PFSK-1 (cell line): ENCODE data around the gene FIGLA.

Source experiments
- FOXP2 ChIP-seq: optimal IDR thresholded peaks from 2 replicates; pipeline ENCODE3; 2011; ENCODE audit warnings: borderline replicate concordance, control low read depth, inconsistent platforms; ENCODE audit not compliant: insufficient read depth; ENCODE audit errors: extremely low read length, extremely low read depth
- POLR2AphosphoS5 ChIP-seq: IDR thresholded peaks from 2 replicates; pipeline ENCODE4 v1.6.1; 2012; ENCODE audit warnings: low read depth, mild to moderate bottlenecking, control low read depth, low read length, moderate library complexity
- SIN3A ChIP-seq: IDR thresholded peaks from 2 replicates; pipeline ENCODE4 v1.6.1; 2012; ENCODE audit warnings: mild to moderate bottlenecking, low read length, moderate library complexity, borderline replicate concordance; ENCODE audit not compliant: insufficient read depth
- TAF1 ChIP-seq: IDR thresholded peaks from 2 replicates; pipeline ENCODE4 v1.6.1; 2012; ENCODE audit warnings: low read length, control low read depth, borderline replicate concordance; ENCODE audit not compliant: insufficient read depth
- TF ChIP-seq, protein P1 (sequence below), 2 experiments: IDR thresholded peaks; 2 replicates each; pipeline versions ENCODE4 v1.6.1 to v1.8.0; 2011 to 2012; ENCODE audit warnings: low read depth in 2 of 2, low read length in 2 of 2, control low read depth in 1 of 2, inconsistent platforms in 1 of 2, mild to moderate bottlenecking in 1 of 2, moderate library complexity in 1 of 2; ENCODE audit not compliant: insufficient read depth in 1 of 2

The FIGLA gene

DNA sequence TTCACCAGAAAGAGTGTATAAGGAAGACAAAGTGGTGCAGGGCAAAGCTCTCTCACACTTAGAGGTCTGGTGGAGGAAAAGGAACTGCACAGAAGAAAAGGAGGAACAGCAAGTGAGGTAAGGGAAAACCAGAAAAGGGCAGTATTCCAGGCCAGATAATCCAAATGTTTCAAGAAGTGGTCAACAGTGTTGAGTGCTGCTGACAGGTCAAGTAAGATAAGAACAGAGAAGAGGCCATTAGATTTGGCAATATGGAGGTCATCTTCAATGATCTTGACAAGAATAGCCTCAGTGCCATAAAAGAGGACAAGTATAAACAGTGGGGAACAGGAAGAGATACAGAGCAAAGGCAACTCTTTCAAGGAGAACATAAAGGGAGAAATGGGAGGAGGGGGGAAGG, 37.4 kb downstream of the FIGLA start:
- TF ChIP-seq SIN3A (no peak), POLR2AphosphoS5 (no peak), FOXP2 (no peak), TAF1 (no peak)
- TF ChIP-seq, protein P1, sequence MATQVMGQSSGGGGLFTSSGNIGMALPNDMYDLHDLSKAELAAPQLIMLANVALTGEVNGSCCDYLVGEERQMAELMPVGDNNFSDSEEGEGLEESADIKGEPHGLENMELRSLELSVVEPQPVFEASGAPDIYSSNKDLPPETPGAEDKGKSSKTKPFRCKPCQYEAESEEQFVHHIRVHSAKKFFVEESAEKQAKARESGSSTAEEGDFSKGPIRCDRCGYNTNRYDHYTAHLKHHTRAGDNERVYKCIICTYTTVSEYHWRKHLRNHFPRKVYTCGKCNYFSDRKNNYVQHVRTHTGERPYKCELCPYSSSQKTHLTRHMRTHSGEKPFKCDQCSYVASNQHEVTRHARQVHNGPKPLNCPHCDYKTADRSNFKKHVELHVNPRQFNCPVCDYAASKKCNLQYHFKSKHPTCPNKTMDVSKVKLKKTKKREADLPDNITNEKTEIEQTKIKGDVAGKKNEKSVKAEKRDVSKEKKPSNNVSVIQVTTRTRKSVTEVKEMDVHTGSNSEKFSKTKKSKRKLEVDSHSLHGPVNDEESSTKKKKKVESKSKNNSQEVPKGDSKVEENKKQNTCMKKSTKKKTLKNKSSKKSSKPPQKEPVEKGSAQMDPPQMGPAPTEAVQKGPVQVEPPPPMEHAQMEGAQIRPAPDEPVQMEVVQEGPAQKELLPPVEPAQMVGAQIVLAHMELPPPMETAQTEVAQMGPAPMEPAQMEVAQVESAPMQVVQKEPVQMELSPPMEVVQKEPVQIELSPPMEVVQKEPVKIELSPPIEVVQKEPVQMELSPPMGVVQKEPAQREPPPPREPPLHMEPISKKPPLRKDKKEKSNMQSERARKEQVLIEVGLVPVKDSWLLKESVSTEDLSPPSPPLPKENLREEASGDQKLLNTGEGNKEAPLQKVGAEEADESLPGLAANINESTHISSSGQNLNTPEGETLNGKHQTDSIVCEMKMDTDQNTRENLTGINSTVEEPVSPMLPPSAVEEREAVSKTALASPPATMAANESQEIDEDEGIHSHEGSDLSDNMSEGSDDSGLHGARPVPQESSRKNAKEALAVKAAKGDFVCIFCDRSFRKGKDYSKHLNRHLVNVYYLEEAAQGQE (IDR thresholded peaks at IDR 0.05; ENCODE audit: insufficient read depth in 1 of 2, low read depth in 2 of 2, low read length in 2 of 2) = no peak

DNA sequence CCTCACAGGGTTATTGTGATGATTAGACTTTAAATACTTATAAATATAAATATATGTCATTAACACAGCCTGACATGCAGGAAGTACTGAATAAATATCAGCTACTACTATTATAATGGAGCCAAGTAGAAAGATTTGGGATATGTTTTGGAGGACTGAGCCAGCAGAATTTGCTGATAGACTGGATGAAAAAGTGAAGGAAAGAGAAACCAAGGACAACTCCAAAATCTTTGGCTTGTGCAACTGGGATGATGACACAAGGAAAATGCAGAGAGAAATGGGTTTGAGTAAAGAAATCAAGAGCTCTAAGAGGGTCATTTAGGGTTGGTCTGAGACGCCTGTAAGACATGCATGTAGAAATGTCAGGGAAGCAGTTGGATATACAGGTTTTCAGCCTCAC, 38.0 kb downstream of the FIGLA start:
- TF ChIP-seq TAF1 (no peak), SIN3A (no peak), FOXP2 (no peak), POLR2AphosphoS5 (no peak)
- TF ChIP-seq, protein P1 (IDR thresholded peaks at IDR 0.05; ENCODE audit: insufficient read depth in 1 of 2, low read depth in 2 of 2, low read length in 2 of 2) = no peak

DNA sequence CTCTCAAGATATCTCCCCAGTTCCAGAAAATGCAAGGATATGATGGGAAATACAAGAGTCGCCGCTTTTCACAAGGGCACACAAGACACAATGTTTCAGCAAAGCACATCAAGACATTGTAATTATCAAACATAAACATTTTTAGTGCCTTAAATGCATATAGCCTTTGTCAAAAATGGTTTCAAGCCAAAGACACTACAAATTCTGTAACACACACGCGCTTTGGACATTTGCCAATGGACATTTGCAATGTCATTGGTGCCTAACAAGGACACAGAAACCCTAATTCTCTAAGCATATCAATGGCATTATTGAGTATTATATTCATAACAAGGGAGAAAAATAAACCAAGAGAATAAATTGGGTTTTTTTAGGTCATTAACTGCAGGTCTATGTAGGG, 38.6 kb downstream of the FIGLA start:
- TF ChIP-seq POLR2AphosphoS5 = no peak
- TF ChIP-seq TAF1 = no peak
- no peak for TF ChIP-seq SIN3A
- TF ChIP-seq FOXP2 = no peak

DNA sequence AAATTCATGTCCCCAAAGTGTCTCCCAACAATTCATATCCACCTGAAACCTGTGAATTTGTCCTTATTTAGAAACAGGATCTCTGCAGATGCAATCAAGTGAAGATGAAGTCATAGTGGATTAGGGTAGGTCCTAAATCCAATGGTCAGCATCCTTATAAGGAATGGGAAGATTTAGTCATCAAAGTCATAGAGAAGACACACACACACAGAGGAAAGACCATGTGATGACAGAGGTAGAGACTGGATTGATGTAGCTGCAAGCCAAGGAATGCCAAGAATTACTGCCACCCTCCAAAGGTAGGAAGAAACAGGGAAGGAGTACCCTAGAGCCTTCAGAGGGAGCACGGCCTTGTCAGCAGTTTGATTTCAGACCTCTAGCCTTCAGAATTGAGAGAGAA, 40.1 kb downstream of the FIGLA start:
- no peak for TF ChIP-seq TAF1
- no peak for TF ChIP-seq SIN3A
- TF ChIP-seq FOXP2 = no peak
- TF ChIP-seq POLR2AphosphoS5 = no peak
- TF ChIP-seq, protein P1 (IDR thresholded peaks at IDR 0.05; ENCODE audit: insufficient read depth in 1 of 2, low read depth in 2 of 2, low read length in 2 of 2) = no peak

DNA sequence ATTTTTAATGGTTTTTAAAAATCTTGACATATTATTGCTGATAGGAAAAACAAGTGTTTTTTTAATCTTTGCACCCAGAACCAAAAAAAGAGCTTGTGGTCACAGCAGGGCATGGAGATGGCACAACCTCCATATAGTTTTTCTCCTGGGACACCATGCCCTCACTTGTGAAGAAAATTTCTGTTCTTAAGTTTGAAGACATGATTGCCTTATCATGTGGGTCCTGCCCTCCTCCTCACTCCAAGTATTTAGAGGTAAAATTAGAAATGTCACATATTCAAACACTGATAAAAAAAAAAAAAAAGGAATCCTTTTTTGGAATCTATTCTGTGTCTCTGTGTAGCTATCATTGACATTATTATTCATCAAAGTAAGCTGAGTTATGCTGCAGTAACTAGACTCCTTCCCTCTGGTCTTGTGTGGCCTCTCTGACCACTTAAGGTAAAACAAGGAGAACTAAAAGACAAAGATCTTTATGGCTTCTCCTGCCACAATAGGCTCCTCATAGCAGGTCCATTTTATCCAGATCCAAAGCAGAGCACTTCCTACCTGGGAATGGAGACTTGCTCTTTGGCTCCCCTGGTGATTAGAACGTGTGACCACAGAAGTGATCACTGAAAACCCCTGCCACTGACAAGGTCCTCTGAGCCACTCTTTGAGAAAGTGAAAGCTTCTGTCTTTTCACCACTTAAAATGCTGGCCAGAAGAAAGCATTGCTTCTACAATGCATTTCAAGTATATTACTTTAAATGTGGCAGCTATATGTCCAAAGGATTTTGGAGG, 42.2 kb downstream of the FIGLA start:
- TF ChIP-seq TAF1 (no peak), FOXP2 (no peak), SIN3A (no peak), POLR2AphosphoS5 (no peak)
- TF ChIP-seq, protein P1 (IDR thresholded peaks at IDR 0.05; ENCODE audit: insufficient read depth in 1 of 2, low read depth in 2 of 2, low read length in 2 of 2) = no peak
